C1 segment of cervical spinal cord (tissue), 14 donors: ENCODE results near the gene KATNBL1.

ENCODE experiments used
- DNase-seq, 14 donors: peaks; one replicate each; lab custom pipeline; 2025; lab: John Stamatoyannopoulos, UW

KATNBL1 gene

GRCh38 chr15:34209421-34210282, at the start of gene KATNBL1:
TSS of gene KATNBL1 (minus strand) at chr15:34210096. CDS start at chr15:34163676, 46,420 bp downstream.
- peak; percentile 26 to 97 (median 90) for DNase-seq

GRCh38 chr15:34259566-34259965, 49.7 kb upstream of the KATNBL1 start:
- DNase-seq = no peak

GRCh38 chr15:34258151-34258550, 48.3 kb upstream of the KATNBL1 start:
- DNase-seq = no peak

- DNase-seq = no peak
Measured at GRCh38 chr15:34252545-34252944, 42.6 kb upstream of the KATNBL1 start.

GRCh38 chr15:34248190-34248589, 38.3 kb upstream of the KATNBL1 start:
- no peak for DNase-seq

GRCh38 chr15:34246276-34246976, 36.5 kb upstream of the KATNBL1 start:
- DNase-seq = no peak

GRCh38 chr15:34243226-34243625, 33.3 kb upstream of the KATNBL1 start:
- DNase-seq = no peak

- no peak for DNase-seq
Measured at GRCh38 chr15:34242331-34242710, 32.4 kb upstream of the KATNBL1 start.

- DNase-seq = no peak
Measured at GRCh38 chr15:34241376-34242330, 31.8 kb upstream of the KATNBL1 start.

GRCh38 chr15:34240537-34240936, 30.6 kb upstream of the KATNBL1 start:
- DNase-seq = no peak

- no peak for DNase-seq
Measured at GRCh38 chr15:34239151-34239808, 29.4 kb upstream of the KATNBL1 start.

GRCh38 chr15:34233614-34234013, 23.7 kb upstream of the KATNBL1 start:
- no peak for DNase-seq

GRCh38 chr15:34223904-34224596, 14.2 kb upstream of the KATNBL1 start:
- DNase-seq = peak in 2 of 14 donors; percentile 1 to 25

GRCh38 chr15:34217587-34218225, 7.8 kb upstream of the KATNBL1 start:
- DNase-seq = no peak

- DNase-seq = no peak
Measured at GRCh38 chr15:34216527-34217270, 6.8 kb upstream of the KATNBL1 start.

- no peak for DNase-seq
Measured at GRCh38 chr15:34214135-34214534, 4.2 kb upstream of the KATNBL1 start.

GRCh38 chr15:34213690-34214089, 3.8 kb upstream of the KATNBL1 start:
- no peak for DNase-seq

GRCh38 chr15:34206011-34206410, 3.9 kb downstream of the KATNBL1 start:
- no peak for DNase-seq

GRCh38 chr15:34203936-34204335, 6.0 kb downstream of the KATNBL1 start:
- DNase-seq = no peak
